A549 (cell line): Measurements from ENCODE around the gene PPP1R12B.

Source experiments
- ATOH8 ChIP-seq: fragments of 250-450 bp; sonication (Bioruptor Pico); IDR thresholded peaks from 2 replicates; pipeline ENCODE4 v1.5.0; 2020; ENCODE audit warnings: low read depth, mild to moderate bottlenecking, moderate library complexity
- BCL3 ChIP-seq: fragments of >200 bp; sonication (Bioruptor Twin); formaldehyde crosslinking; IDR thresholded peaks from 3 replicates; pipeline ENCODE4 v1.6.1; 2016
- CTCF ChIP-seq: fragments of >200 bp; sonication (Bioruptor Twin); formaldehyde crosslinking; IDR thresholded peaks from 3 replicates; pipeline ENCODE4 v1.5.1; 2016
- EP300 ChIP-seq, 2 experiments: fragments of >200 bp; sonication (Bioruptor Twin); formaldehyde crosslinking; IDR thresholded peaks; 2 replicates in 1 of 2; 3 replicates in 1 of 2; pipeline ENCODE4 v1.6.1; 2016 to 2017
- ESRRA ChIP-seq: fragments of 150-350 bp; IDR thresholded peaks from 2 replicates; pipeline ENCODE4 v1.6.1; 2014; ENCODE audit warnings: mild to moderate bottlenecking, low read length, borderline replicate concordance
- HMGXB4 ChIP-seq: fragments of 250-450 bp; sonication (Bioruptor Pico); IDR thresholded peaks from 2 replicates; pipeline ENCODE4 v1.5.0; 2021; ENCODE audit warnings: mild to moderate bottlenecking, moderate library complexity, borderline replicate concordance
- JUNB ChIP-seq: fragments of >200 bp; sonication (Bioruptor Twin); formaldehyde crosslinking; IDR thresholded peaks from 2 replicates; pipeline ENCODE4 v1.6.1; 2016
- MAX ChIP-seq: IDR thresholded peaks from 2 replicates; pipeline ENCODE4 v1.6.1; 2012
- PBX3 ChIP-seq: IDR thresholded peaks from 2 replicates; pipeline ENCODE4 v1.6.1; 2012
- POLR2A ChIP-seq: IDR thresholded peaks from 2 replicates; pipeline ENCODE4 v1.6.1; 2012; ENCODE audit warnings: mild to moderate bottlenecking, low read length
- RAD21 ChIP-seq, 2 experiments: fragments of >200 bp in 1 of 2; sonication (Bioruptor Twin) in 1 of 2; formaldehyde crosslinking in 1 of 2; IDR thresholded peaks in 1 of 2; conservative IDR thresholded peaks in 1 of 2; 2 replicates in 1 of 2; 3 replicates in 1 of 2; pipeline ENCODE4 v1.6.1; 2012 to 2018; ENCODE audit warnings: inconsistent platforms in 1 of 2
- RCOR1 ChIP-seq: fragments of 150-350 bp; IDR thresholded peaks from 2 replicates; pipeline ENCODE4 v1.6.1; 2014; ENCODE audit warnings: antibody characterized with exemption, low read length, low read depth
- REST ChIP-seq: fragments of 200-600 bp; sonication (generic); IDR thresholded peaks from 2 replicates; pipeline ENCODE4 v1.6.1; 2016; ENCODE audit warnings: antibody characterized with exemption, mild to moderate bottlenecking, moderate library complexity
- SREBF2 ChIP-seq: fragments of 450-650 bp; IDR thresholded peaks from 2 replicates; pipeline ENCODE4 v1.6.1; 2014; ENCODE audit warnings: mild to moderate bottlenecking, moderate library complexity

- TF ChIP-seq MAX (no peak), CTCF (no peak), ESRRA (no peak), RCOR1 (no peak), JUNB (no peak), POLR2A (no peak), ATOH8 (CRISPR knock-in tag) (no peak), REST (no peak), PBX3 (no peak), HMGXB4 (CRISPR knock-in tag) (no peak), SREBF2 (no peak), RAD21 (conservative IDR thresholded peaks at IDR 0.05 in 1 of 2, IDR thresholded peaks at IDR 0.05 in 1 of 2) (no peak), BCL3 (no peak), EP300 (IDR thresholded peaks at IDR 0.05) (no peak)
These were observed 237.7 kb downstream of the PPP1R12B start for GRCh38 chr1:202586018-202586821.
